GM19023 (cell line): ENCODE data around the gene HSPB8.

Experiments used
- ATAC-seq: cut with Tn5 transposase; IDR thresholded peaks from one replicate; pipeline ENCODE4 v1.9.1; 2021; ENCODE audit warnings: mild to moderate bottlenecking, moderate library complexity; ENCODE audit not compliant: unreplicated experiment

The HSPB8 gene

GRCh38 chr12:119178544-119179334, at the start of gene HSPB8:
TSS of gene HSPB8 (plus strand) at chr12:119178931. CDS start at chr12:119179313, 382 bp downstream.
- ATAC-seq: no peak

- ATAC-seq: no peak
These were observed 48.8 kb upstream of the HSPB8 start for GRCh38 chr12:119129827-119130434.

GRCh38 chr12:119130523-119130922, 48.2 kb upstream of the HSPB8 start:
- no peak for ATAC-seq

- ATAC-seq: no peak
These were observed 44.3 kb upstream of the HSPB8 start for GRCh38 chr12:119134284-119135072.

GRCh38 chr12:119136811-119137410, 41.8 kb upstream of the HSPB8 start:
- no peak for ATAC-seq

GRCh38 chr12:119139448-119139847, 39.3 kb upstream of the HSPB8 start:
- no peak for ATAC-seq

- no peak for ATAC-seq
These were observed 33.4 kb upstream of the HSPB8 start for GRCh38 chr12:119145367-119145766.

GRCh38 chr12:119147847-119148448, 30.8 kb upstream of the HSPB8 start:
- ATAC-seq: no peak

GRCh38 chr12:119149270-119149669, 29.5 kb upstream of the HSPB8 start:
- no peak for ATAC-seq

- no peak for ATAC-seq
These were observed 27.2 kb upstream of the HSPB8 start for GRCh38 chr12:119151445-119152026.

GRCh38 chr12:119153477-119154434, 25.0 kb upstream of the HSPB8 start:
- ATAC-seq: no peak

- no peak for ATAC-seq
These were observed 24.3 kb upstream of the HSPB8 start for GRCh38 chr12:119154435-119154818.

- ATAC-seq: no peak
These were observed 22.2 kb upstream of the HSPB8 start for GRCh38 chr12:119156401-119157044.

GRCh38 chr12:119157528-119157927, 21.2 kb upstream of the HSPB8 start:
- ATAC-seq: no peak

- no peak for ATAC-seq
These were observed 20.8 kb upstream of the HSPB8 start for GRCh38 chr12:119157978-119158377.

GRCh38 chr12:119158402-119158801, 20.3 kb upstream of the HSPB8 start:
- no peak for ATAC-seq

- no peak for ATAC-seq
These were observed 18.9 kb upstream of the HSPB8 start for GRCh38 chr12:119159844-119160243.

- no peak for ATAC-seq
These were observed 10.8 kb upstream of the HSPB8 start for GRCh38 chr12:119167902-119168301.

- no peak for ATAC-seq
These were observed 10.0 kb upstream of the HSPB8 start for GRCh38 chr12:119168721-119169120.
